Ovary (tissue), 9 donors: Measurements from ENCODE around the gene PLK1. TPM values are rescaled to one million over a fixed set of nuclear protein-coding genes. Genes with fewer than 3 reads are reported as not detected.

Experiments used
- DNase-seq, 5 donors: peaks; one replicate each; pipeline ENCODE4 v3.0.0-alpha.2; 2019 to 2020
- H3K27ac ChIP-seq, 2 donors: fragments of 200-600 bp; one replicate each; pipeline versions ENCODE4 v1.5.1 to v1.8.0; 2019 to 2022
- H3K27me3 ChIP-seq: fragments of 200-600 bp; one replicate; pipeline ENCODE4 v1.8.0; 2022
- H3K36me3 ChIP-seq: fragments of 200-600 bp; sonication (generic); one replicate; pipeline ENCODE4 v1.5.1; 2019
- H3K4me1 ChIP-seq: one replicate; pipeline ENCODE4 v1.8.1; 2013; ENCODE audit warnings: mild to moderate bottlenecking, moderate library complexity; ENCODE audit not compliant: insufficient read depth
- H3K4me3 ChIP-seq: fragments of 200-600 bp; sonication (generic); one replicate; pipeline ENCODE4 v1.5.1; 2017
- H3K9me3 ChIP-seq, 2 donors: fragments of 200-600 bp in 1 of 2; sonication (generic) in 1 of 2; one replicate each; pipeline versions ENCODE4 v1.5.1 to v1.8.1; 2013 to 2019; ENCODE audit warnings: mild to moderate bottlenecking in 1 of 2, moderate library complexity in 1 of 2
- CTCF ChIP-seq, 3 donors: fragments of 450-650 bp in 2 of 3; fragments of 200-600 bp in 1 of 3; IDR thresholded peaks; one replicate each; pipeline versions ENCODE4 v1.5.1 to v1.8.0; 2016 to 2022; ENCODE audit warnings: antibody characterized with exemption in 3 of 3, mild to moderate bottlenecking in 1 of 3
- EP300 ChIP-seq: sonication (generic); formaldehyde crosslinking; IDR thresholded peaks from one replicate; pipeline ENCODE4 v1.6.1; 2017; ENCODE audit warnings: antibody characterized with exemption
- POLR2A ChIP-seq: fragments of 450-650 bp; IDR thresholded peaks from one replicate; pipeline ENCODE4 v1.6.1; 2017; ENCODE audit warnings: antibody characterized with exemption, mild to moderate bottlenecking, moderate library complexity
- WGBS, 3 donors: extraction: QIAGEN DNeasy Blood & Tissue Kit in 1 of 3; methylation state at CpG; one replicate each; pipeline versions ENCODE4 v1.1.5 to v1.1.7; 2013 to 2017; 5-methylcytosine and 5-hydroxymethylcytosine counted together
- intact Hi-C, 4 donors: fragments of 100-400 bp; cut with DNase I; formaldehyde crosslinking; loops; one replicate each; pipeline versions ENCODE4 v1.11.0 to v1.15.1; 2022 to 2023
- polyA plus RNA-seq, 2 donors: library from polyadenylated mRNA; stranded (reverse); fragments of 200-250 nt in 1 of 2; fragments of 350-450 nt in 1 of 2; fragmentation: Illumina TruSeq in 1 of 2; extraction: RNeasy Lipid Tissue Mini Kit (QIAGEN cat#74804) in 1 of 2; gene quantifications; one replicate each; pipeline ENCODE4 v1.2.3, GENCODE V29; 2013 to 2014
- total RNA-seq, 7 donors: library from RNA; depleted of rRNA in 2 of 7; stranded (reverse); fragments of >200 nt in 2 of 7; fragmentation: NEBNext Ultra II Directional in 3 of 7; extraction: Animal tissue kit (Norgen Biotek cat#: 25700) in 3 of 7; gene quantifications; one replicate each; pipeline versions ENCODE4 v1.1.0 to v1.2.4, GENCODE V29; 2016 to 2023
- donor health status: DM: no; HTN: no; CAD: no; lungs with moderate emphysema.
- donor health status: DM: no; HTN: no; CAD: no.
- donor health status: Bipolar disorder and iron deficiency.
- donor health status: DM: yes; HTN: yes; CAD: no.
- donor health status: DM: no; HTN: no; CAD: no.
- donor health status: DM: yes; HTN: yes; CAD: no.

Gene PLK1
- total and polyA plus RNA-seq, 9 donors = 1.1 to 4.7 (median 1.9) TPM

- H3K27me3 ChIP-seq = no peaks in the 10 kb centered on the region
- intact Hi-C loops = no loop called here
- H3K36me3 ChIP-seq = peaks cover 3% of the 10 kb centered on the region
- no peak overlapping the region for H3K27ac ChIP-seq
- DNase-seq = no peak
- WGBS, 3 donors = 91 to 94% (median 94%) methylated on average over 25 of the region's 25 CpGs
- TF ChIP-seq POLR2A (no peak), CTCF (IDR thresholded peaks at IDR 0.05) (no peak), EP300 (no peak)
- H3K9me3 ChIP-seq = no peaks in the 10 kb centered on the region
- H3K4me1 ChIP-seq = no peaks in the 10 kb centered on the region
- H3K4me3 ChIP-seq = no peak overlapping the region
These were observed 12.2 kb downstream of the PLK1 start for GRCh38 chr16:23690771-23691482.

DNA sequence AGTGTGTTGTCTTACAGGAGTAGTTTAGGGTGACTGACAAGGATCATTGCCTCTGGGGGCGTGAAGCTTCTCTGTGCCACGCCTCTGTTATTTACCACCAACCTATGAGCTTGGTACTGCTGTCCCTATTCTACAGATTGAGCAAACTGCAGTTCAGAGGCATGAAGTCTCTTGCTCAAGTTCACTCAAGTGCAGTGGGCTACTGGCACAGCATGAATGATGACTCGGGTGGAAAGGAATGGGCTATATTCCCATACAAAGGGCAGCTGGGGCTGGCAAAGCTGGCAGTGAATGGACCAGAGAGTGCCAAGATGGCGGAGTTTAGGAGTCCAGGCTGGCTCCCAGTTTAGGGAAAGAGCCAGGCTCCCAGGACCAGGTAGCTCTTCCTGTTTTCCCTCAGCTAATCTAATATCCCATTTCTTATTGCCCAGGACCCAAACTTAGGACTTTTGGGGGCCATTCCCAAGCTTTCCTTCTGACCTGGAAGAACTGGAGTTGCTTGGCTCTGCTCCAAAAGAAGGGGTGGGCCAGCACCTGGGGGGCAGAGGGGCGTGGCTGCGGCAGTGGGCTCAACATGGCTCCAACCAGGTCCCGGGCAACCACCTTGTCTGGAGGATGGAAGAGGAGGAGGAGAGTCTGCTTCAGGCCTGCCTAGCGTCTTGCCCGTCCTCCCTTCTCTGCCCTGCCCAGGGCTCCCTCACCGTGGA, 12.9 kb downstream of the PLK1 start:
- no peaks in the 10 kb centered on the region for H3K9me3 ChIP-seq
- DNase-seq = no peak
- H3K4me3 ChIP-seq = no peak overlapping the region
- no peaks in the 10 kb centered on the region for H3K27me3 ChIP-seq
- no peak for TF ChIP-seq EP300
- no peak for TF ChIP-seq CTCF (IDR thresholded peaks at IDR 0.05)
- no peak for TF ChIP-seq POLR2A
- no peak overlapping the region for H3K27ac ChIP-seq
- peaks cover 3% of the 10 kb centered on the region for H3K36me3 ChIP-seq
- 85 to 88% (median 88%) methylated on average over 10 of the region's 10 CpGs for WGBS, 3 donors
- intact Hi-C loops = no loop called here
- H3K4me1 ChIP-seq = no peaks in the 10 kb centered on the region

DNA sequence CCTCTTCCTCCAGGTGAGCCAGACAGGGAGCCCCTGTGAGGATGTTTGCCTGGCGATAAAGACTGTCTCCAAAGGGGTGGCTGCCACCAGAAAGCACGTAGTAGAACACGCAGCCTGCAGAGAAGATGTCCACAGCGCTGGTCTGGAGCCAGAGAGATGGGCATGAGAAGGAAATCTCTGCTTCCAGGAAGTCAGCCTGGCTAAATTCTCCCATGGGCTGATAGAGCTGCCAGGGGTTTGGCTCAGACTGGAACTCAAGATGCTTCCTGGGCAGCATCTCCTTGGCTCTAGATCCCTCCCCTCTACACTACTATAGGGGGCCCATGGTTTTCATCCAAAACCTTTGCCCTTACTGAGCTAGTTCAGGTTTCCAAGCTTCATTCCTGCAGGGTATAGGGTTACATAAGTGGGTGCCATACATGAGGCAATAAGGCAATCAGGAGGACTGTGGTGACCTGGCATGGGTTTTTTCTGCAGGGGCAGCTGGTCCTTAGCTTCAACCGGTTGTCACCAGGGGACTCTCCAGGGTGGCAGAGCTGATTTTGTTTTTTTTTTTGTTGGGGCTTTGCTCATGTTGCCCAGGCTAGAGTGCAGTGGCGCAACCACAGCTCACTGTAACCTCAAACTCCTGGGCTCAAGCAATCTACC, 13.6 kb downstream of the PLK1 start:
- Histone ChIP-seq H3K27ac (no peak overlapping the region), H3K4me1 (no peaks in the 10 kb centered on the region), H3K4me3 (no peak overlapping the region), H3K36me3 (peaks cover 3% of the 10 kb centered on the region), H3K27me3 (no peaks in the 10 kb centered on the region), H3K9me3 (no peaks in the 10 kb centered on the region)
- DNase-seq = no peak
- 94 to 95% (median 94%) methylated on average over 6 of the region's 6 CpGs for WGBS, 3 donors
- intact Hi-C loops = no loop called here
- TF ChIP-seq EP300 (no peak), POLR2A (no peak), CTCF (IDR thresholded peaks at IDR 0.05) (no peak)

- TF ChIP-seq CTCF (IDR thresholded peaks at IDR 0.05) (no peak), EP300 (no peak), POLR2A (no peak)
- intact Hi-C loops = no loop called here
These were observed 15.6 kb downstream of the PLK1 start for GRCh38 chr16:23694265-23694643.

More at GRCh38 chr16:23694265-23694643, 15.6 kb downstream of the PLK1 start:
- Histone ChIP-seq H3K9me3 (no peaks in the 10 kb centered on the region), H3K27me3 (no peaks in the 10 kb centered on the region), H3K27ac (no peak overlapping the region), H3K4me1 (no peaks in the 10 kb centered on the region), H3K4me3 (no peak overlapping the region), H3K36me3 (no peaks in the 10 kb centered on the region)
- no peak for DNase-seq
- 94 to 98% (median 96%) methylated on average over 4 of the region's 4 CpGs for WGBS, 3 donors
